ENCODE measurements around the gene SLC46A2. TPM values are rescaled to one million over a fixed set of nuclear protein-coding genes. Genes with fewer than 3 reads are reported as not detected.

SLC46A2 gene
- total RNA-seq, 4 donors from 2014 or later: 0.22 to 3.1 TPM; not detected in 2

DNA sequence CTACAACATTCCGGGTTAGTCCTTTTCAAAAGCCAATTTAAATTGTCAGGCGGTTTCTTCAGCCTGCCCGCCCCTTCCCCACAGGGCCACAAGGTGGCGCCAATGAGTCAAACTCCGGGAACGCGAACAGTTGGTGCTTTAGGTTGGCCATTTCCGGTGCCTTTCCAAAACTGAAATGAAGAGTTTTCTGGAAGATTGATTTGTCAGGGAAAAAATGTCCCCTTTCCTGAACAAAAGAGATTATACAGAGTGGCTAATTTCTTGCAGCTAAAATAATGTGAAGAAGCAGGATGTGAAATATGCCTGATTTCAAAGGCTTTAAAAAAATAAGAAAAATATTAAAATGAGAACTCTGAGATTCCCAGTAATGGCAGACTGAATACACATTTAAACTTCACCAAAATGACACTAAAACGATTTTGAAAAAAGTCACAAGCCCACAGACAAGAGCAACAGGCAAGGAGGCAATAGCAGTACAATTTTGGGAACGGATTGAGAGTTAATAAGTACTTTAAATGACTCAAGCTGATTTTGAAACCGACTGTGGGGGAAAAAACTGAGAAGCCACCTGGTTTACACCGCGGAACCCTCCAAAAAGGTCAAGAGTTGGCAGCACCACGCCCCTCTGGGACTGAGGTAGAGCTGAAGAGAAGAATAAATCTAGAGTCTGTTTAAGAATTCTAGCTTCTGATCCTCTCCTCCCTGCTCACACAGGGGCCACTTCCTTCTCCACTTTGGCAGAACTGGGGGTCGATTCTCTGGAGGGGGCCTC lies 45.7 kb downstream of the SLC46A2 start:
- TF ChIP-seq, protein P1, sequence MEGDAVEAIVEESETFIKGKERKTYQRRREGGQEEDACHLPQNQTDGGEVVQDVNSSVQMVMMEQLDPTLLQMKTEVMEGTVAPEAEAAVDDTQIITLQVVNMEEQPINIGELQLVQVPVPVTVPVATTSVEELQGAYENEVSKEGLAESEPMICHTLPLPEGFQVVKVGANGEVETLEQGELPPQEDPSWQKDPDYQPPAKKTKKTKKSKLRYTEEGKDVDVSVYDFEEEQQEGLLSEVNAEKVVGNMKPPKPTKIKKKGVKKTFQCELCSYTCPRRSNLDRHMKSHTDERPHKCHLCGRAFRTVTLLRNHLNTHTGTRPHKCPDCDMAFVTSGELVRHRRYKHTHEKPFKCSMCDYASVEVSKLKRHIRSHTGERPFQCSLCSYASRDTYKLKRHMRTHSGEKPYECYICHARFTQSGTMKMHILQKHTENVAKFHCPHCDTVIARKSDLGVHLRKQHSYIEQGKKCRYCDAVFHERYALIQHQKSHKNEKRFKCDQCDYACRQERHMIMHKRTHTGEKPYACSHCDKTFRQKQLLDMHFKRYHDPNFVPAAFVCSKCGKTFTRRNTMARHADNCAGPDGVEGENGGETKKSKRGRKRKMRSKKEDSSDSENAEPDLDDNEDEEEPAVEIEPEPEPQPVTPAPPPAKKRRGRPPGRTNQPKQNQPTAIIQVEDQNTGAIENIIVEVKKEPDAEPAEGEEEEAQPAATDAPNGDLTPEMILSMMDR (IDR thresholded peaks at IDR 0.05; ENCODE audit: low read depth): no peak

DNA sequence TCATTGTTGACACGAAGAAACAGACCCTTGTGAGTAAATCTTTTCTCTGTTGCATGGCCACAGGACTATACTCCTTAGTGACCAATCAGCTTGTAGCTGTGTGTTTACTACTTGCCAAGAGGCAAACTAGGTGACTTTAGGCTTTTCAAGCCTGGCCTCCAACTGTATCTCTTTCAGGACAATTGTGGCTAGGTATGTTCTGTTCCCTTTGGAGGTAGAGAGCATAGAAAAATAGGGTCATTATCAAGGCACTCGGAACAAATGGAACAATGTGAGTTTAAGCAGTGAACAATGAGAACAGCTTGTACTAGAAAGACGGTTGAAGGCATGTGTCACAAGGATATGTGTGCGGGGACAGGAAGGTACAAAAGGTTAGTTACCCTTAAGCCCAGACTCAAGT lies 48.1 kb downstream of the SLC46A2 start:
- TF ChIP-seq, protein P1 (IDR thresholded peaks at IDR 0.05; ENCODE audit: low read depth): no peak

DNA sequence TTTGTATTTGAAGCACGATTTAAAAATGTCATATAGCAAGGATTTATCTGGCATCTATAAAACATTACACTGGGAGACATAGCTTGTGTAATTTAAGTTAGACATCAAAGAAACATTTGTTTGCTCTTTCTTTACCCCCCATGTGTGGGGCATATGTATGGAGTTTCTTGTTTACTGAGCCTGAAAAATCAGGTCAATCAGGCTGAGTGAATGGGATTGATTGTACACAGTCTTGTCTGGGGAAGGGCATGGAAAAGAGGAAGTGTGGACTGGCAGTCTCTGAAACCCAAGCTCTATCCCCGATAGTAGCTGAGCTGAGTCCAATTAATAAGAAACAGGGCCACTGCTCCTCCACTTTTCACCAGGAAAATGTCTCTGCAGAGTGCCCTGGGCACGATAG lies 49.4 kb downstream of the SLC46A2 start:
- TF ChIP-seq, protein P1 (IDR thresholded peaks at IDR 0.05; ENCODE audit: low read depth): no peak

DNA sequence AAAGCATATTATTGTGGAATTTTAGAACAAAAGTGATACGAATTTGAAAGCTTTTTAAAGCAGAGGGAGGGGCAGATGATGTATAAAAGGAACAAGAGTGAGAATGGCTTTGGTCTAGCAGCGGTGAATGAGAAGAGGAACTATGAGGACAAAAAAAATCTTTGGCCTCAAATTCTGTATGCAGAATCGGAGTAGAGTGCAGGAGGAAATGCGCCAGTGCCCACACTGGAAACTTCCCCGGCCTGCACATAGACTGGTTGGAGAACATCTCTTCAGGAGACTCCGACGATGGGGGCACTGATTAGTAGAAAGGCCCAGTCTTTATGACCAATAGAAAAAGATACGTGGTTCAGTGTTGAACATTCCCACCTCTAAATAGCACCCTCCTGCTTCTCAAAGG lies 51.3 kb downstream of the SLC46A2 start:
- TF ChIP-seq, protein P1 (IDR thresholded peaks at IDR 0.05; ENCODE audit: low read depth): no peak

GRCh38 chr9:112838342-112838741 lies 52.3 kb downstream of the SLC46A2 start:
- TF ChIP-seq, protein P1 (IDR thresholded peaks at IDR 0.05; ENCODE audit: low read depth): no peak

DNA sequence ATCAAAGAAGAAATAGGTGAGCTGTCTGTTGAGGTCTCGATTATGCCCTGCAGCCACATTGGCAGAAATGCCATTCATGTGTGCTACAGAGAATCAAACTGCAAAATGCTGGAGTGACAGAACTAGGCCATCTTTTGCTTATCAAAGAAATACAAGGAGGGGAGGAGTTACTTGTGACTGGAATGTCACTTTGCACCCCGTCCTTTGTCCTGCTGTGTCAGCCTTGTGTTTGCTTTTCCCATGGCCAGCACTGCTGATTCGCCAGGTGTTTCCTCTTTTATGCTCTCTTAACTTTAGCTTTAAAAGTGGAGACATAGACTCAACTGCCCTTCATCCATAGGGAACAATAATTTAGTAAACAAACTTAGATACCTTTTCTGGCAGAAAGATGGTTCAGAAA lies 54.3 kb downstream of the SLC46A2 start:
- TF ChIP-seq, protein P1 (IDR thresholded peaks at IDR 0.05; ENCODE audit: low read depth): no peak

GRCh38 chr9:112833081-112833480 lies 57.6 kb downstream of the SLC46A2 start:
- TF ChIP-seq, protein P1 (IDR thresholded peaks at IDR 0.05; ENCODE audit: low read depth): no peak

Measured in subcutaneous adipose tissue (tissue), 4 donors.